PC-9 (cell line): ENCODE data around the gene TBX5. TPM values are rescaled to one million over a fixed set of nuclear protein-coding genes. Genes with fewer than 3 reads are reported as not detected.

Experiments
- Bru-seq: library from RNA; stranded (reverse); fragments of 400-500 nt; gene quantifications from one replicate; lab custom pipeline; 2021; lab: Mats Ljungman, UMichigan
- BruChase-seq, 2 experiments: library from RNA; stranded (reverse); fragments of 400-500 nt; gene quantifications; one replicate each; lab custom pipeline; 2021; lab: Mats Ljungman, UMichigan
- BruUV-seq: library from RNA; stranded (reverse); fragments of 400-500 nt; replicated peaks from 2 replicates; lab custom pipeline; 2021; lab: Mats Ljungman, UMichigan
- CTCF ChIA-PET: fragments of 300-600 bp; sonication (Branson Sonifier 250); formaldehyde crosslinking; loops from one replicate; lab custom pipeline; 2022; ENCODE audit warnings: antibody characterized with exemption; lab: Charles Lee
- POLR2A ChIA-PET: fragments of 300-600 bp; sonication (Branson Sonifier 250); formaldehyde crosslinking; loops from one replicate; lab custom pipeline; 2022; ENCODE audit warnings: antibody characterized with exemption; ENCODE audit not compliant: unreplicated experiment; lab: Charles Lee
- DNase-seq, 2 experiments: peaks; one replicate each; pipeline versions ENCODE4 v3.0.0 to v3.0.0-alpha.2; 2015 to 2022; ENCODE audit warnings: mixed read lengths in 1 of 2
- H2AFZ ChIP-seq: fragments of 200-600 bp; sonication (generic); 2 replicates; pipeline ENCODE4 v1.8.1; 2017; ENCODE audit warnings: antibody characterized with exemption
- H3F3A ChIP-seq: fragments of 200-600 bp; sonication (generic); 2 replicates; pipeline ENCODE4 v1.8.1; 2017; ENCODE audit warnings: antibody characterized with exemption, mild to moderate bottlenecking, low read depth; ENCODE audit not compliant: insufficient read depth
- H3K27ac ChIP-seq: fragments of 200-600 bp; sonication (generic); 2 replicates; pipeline ENCODE4 v1.6.1; 2016; ENCODE audit warnings: mixed run types
- H3K27me3 ChIP-seq: fragments of 200-600 bp; sonication (generic); 2 replicates; pipeline ENCODE4 v1.6.1; 2016; ENCODE audit warnings: low read depth, mixed run types; ENCODE audit not compliant: insufficient read depth
- H3K36me3 ChIP-seq: fragments of 200-600 bp; sonication (generic); 2 replicates; pipeline ENCODE4 v1.6.1; 2016; ENCODE audit warnings: low read depth, mixed run types
- H3K4me1 ChIP-seq: fragments of 200-600 bp; sonication (generic); replicated peaks from 2 replicates; pipeline ENCODE4 v1.6.1; 2016; ENCODE audit warnings: mixed run types; ENCODE audit not compliant: insufficient read depth
- H3K4me2 ChIP-seq: fragments of 200-600 bp; sonication (generic); 2 replicates; pipeline ENCODE4 v1.6.1; 2017; ENCODE audit warnings: mixed run types
- H3K4me3 ChIP-seq: fragments of 200-600 bp; sonication (generic); 2 replicates; pipeline ENCODE4 v1.6.1; 2016; ENCODE audit warnings: mixed run types
- H3K79me2 ChIP-seq: fragments of 200-600 bp; sonication (generic); 2 replicates; pipeline ENCODE4 v1.6.1; 2017; ENCODE audit warnings: low read depth, mixed run types
- H3K9me2 ChIP-seq: fragments of 200-600 bp; sonication (generic); 2 replicates; pipeline ENCODE4 v1.8.1; 2017; ENCODE audit warnings: mild to moderate bottlenecking; ENCODE audit not compliant: insufficient read depth
- H3K9me3 ChIP-seq: fragments of 200-600 bp; sonication (generic); 2 replicates; pipeline ENCODE4 v1.8.1; 2016; ENCODE audit warnings: low read depth; ENCODE audit not compliant: insufficient read depth
- H4K20me1 ChIP-seq: fragments of 200-600 bp; sonication (generic); 2 replicates; pipeline ENCODE4 v1.8.1; 2017; ENCODE audit not compliant: insufficient read depth
- EZH2 ChIP-seq: fragments of 200-600 bp; sonication (generic); IDR thresholded peaks from 2 replicates; pipeline ENCODE4 v1.8.0; 2017; ENCODE audit warnings: antibody characterized with exemption, low read depth
- intact Hi-C: fragments of 100-400 bp; cut with micrococcal nuclease; formaldehyde crosslinking; loops from one replicate; pipeline ENCODE4 v1.10.0; 2022; ENCODE audit not compliant: unreplicated experiment
- long read RNA-seq: library from polyadenylated mRNA; stranded (forward); transcript quantifications from one replicate; pipeline ENCODE4 v2.0.0, GENCODE V29; 2022
- total RNA-seq: library from RNA; stranded (reverse); gene quantifications from 2 replicates; pipeline ENCODE4 v1.2.3, GENCODE V29; 2021
- TF ChIP-seq, protein P1 (sequence below): fragments of 200-600 bp; sonication (generic); conservative IDR thresholded peaks from 2 replicates; pipeline ENCODE4 v1.6.1; 2017; ENCODE audit warnings: mixed run types, antibody characterized with exemption, mild to moderate bottlenecking, moderate library complexity

Gene TBX5
- total RNA-seq (not detected in 2 replicates), Bru-seq, nascent RNA (not detected), BruChase-seq, experiment 1, labeled RNA remaining after a 2-hour chase (not detected), BruChase-seq, experiment 2, labeled RNA remaining after a 6-hour chase (not detected)
- long read RNA-seq, result 0 reads

- H4K20me1 ChIP-seq, result no peaks in the 10 kb centered on the region
- intact Hi-C loops, result no loop called here
- DNase-seq, result no peak
- H3K4me2 ChIP-seq, result no peak within 1 kb of the TSS
- H2AFZ ChIP-seq, result no peak within 1 kb of the TSS
- H3K36me3 ChIP-seq, result no peaks in the 10 kb centered on the region
- TF ChIP-seq, protein P1, sequence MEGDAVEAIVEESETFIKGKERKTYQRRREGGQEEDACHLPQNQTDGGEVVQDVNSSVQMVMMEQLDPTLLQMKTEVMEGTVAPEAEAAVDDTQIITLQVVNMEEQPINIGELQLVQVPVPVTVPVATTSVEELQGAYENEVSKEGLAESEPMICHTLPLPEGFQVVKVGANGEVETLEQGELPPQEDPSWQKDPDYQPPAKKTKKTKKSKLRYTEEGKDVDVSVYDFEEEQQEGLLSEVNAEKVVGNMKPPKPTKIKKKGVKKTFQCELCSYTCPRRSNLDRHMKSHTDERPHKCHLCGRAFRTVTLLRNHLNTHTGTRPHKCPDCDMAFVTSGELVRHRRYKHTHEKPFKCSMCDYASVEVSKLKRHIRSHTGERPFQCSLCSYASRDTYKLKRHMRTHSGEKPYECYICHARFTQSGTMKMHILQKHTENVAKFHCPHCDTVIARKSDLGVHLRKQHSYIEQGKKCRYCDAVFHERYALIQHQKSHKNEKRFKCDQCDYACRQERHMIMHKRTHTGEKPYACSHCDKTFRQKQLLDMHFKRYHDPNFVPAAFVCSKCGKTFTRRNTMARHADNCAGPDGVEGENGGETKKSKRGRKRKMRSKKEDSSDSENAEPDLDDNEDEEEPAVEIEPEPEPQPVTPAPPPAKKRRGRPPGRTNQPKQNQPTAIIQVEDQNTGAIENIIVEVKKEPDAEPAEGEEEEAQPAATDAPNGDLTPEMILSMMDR, result no peak
- TF ChIP-seq EZH2, result no peak
- no peaks in the 10 kb centered on the region for H3K4me1 ChIP-seq
- no peak within 1 kb of the TSS for H3K27ac ChIP-seq
- H3K9me2 ChIP-seq, result no peaks in the 10 kb centered on the region
- CTCF ChIA-PET, result no interaction called here
- H3F3A ChIP-seq, result no peaks in the 10 kb centered on the region
- POLR2A ChIA-PET, result no interaction called here
- H3K27me3 ChIP-seq, result peaks cover 92% of the 10 kb centered on the region
- no TSS peak for BruUV-seq
- H3K4me3 ChIP-seq, result no peak within 1 kb of the TSS
- no peaks in the 10 kb centered on the region for H3K9me3 ChIP-seq
- H3K79me2 ChIP-seq, result no peaks in the 10 kb centered on the region
Measured at GRCh38 chr12:114405519-114406271, at the start of gene TBX5. TBX5 (minus strand) TSS chr12:114406144; CDS start chr12:114403898, 2,246 bp downstream.

DNA sequence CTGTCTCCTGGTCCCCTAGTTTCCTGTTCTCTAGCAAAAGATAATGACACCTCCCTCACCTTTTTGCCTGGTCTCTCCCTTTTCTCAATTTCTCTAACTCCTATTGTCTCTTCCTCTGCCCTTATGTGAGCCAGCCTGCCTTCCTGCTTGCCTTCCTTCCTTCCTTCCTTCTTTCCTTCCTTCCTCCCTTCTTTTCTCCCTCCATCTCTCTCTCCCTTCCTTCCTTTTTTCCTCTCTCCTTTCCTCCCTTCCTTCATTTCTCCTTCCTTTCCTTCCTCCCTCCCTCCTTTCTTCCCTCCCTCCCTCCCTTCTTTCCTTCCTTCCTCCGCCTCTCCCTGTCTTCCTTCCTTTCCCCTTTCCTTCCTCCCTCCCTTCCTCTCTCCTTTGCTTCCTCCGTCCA, 45.7 kb upstream of the TBX5 start:
- Histone ChIP-seq H3K4me1 (no peaks in the 10 kb centered on the region), H3K9me2 (no peaks in the 10 kb centered on the region), H3K4me2 (no peak overlapping the region), H3K9me3 (no peaks in the 10 kb centered on the region), H3K79me2 (no peaks in the 10 kb centered on the region), H3K27me3 (peaks cover 53% of the 10 kb centered on the region), H3K4me3 (no peak overlapping the region), H2AFZ (no peak overlapping the region), H3F3A (no peaks in the 10 kb centered on the region), H4K20me1 (no peaks in the 10 kb centered on the region), H3K36me3 (no peaks in the 10 kb centered on the region), H3K27ac (no peak overlapping the region)
- TF ChIP-seq EZH2, result no peak
- TF ChIP-seq, protein P1, result no peak
- CTCF ChIA-PET, result no interaction called here
- DNase-seq, result no peak
- intact Hi-C loops, result no loop called here
- no TSS peak for BruUV-seq
- POLR2A ChIA-PET, result no interaction called here

- H3K27ac ChIP-seq, result no peak overlapping the region
- H3K4me2 ChIP-seq, result no peak overlapping the region
- no peaks in the 10 kb centered on the region for H3K9me3 ChIP-seq
- H3K4me1 ChIP-seq, result no peaks in the 10 kb centered on the region
- TF ChIP-seq EZH2, result no peak
- TF ChIP-seq, protein P1, result no peak
- H3K36me3 ChIP-seq, result no peaks in the 10 kb centered on the region
- H3K9me2 ChIP-seq, result no peaks in the 10 kb centered on the region
- no peaks in the 10 kb centered on the region for H4K20me1 ChIP-seq
- no peak for DNase-seq
- peaks cover 62% of the 10 kb centered on the region for H3K27me3 ChIP-seq
- H3K4me3 ChIP-seq, result no peak overlapping the region
- ChIA-PET POLR2A (no interaction called here), CTCF (no interaction called here)
- intact Hi-C loops, result no loop called here
- no TSS peak for BruUV-seq
- no peaks in the 10 kb centered on the region for H3F3A ChIP-seq
- H3K79me2 ChIP-seq, result no peaks in the 10 kb centered on the region
- no peak overlapping the region for H2AFZ ChIP-seq
Measured at GRCh38 chr12:114450515-114451300, 44.8 kb upstream of the TBX5 start.
